H54 (cell line): ENCODE measurements around the gene P2RX1.
"Not testable (repeated sequence)": the region's sequence is repeated elsewhere in the genome, so short reads cannot be mapped to it uniquely, and the experiment has no call there.

Experiments used
- DNase-seq: peaks from one replicate; pipeline ENCODE4 v3.0.0; 2011; ENCODE audit warnings: low spot score, mixed read lengths; ENCODE audit not compliant: insufficient read length
- FAIRE-seq: peaks from 3 replicates; lab custom pipeline; 2011; peaks lifted over from hg19 to GRCh38; lab: Jason Lieb, UNC
- POLR2A ChIP-seq: IDR thresholded peaks from 2 replicates; pipeline ENCODE4 v1.6.1; 2011; ENCODE audit warnings: low read depth, mild to moderate bottlenecking, low read length

The P2RX1 gene

GRCh38 chr17:3957735-3958599, 41.7 kb upstream of the P2RX1 start:
- FAIRE-seq (no peak), DNase-seq (no peak)
- TF ChIP-seq POLR2A = no peak

- TF ChIP-seq POLR2A = no peak
- DNase-seq (no peak), FAIRE-seq (no peak)
Observed at GRCh38 chr17:3956983-3957382, 40.7 kb upstream of the P2RX1 start.

- DNase-seq (no peak), FAIRE-seq (no peak)
- TF ChIP-seq POLR2A = no peak
Observed at GRCh38 chr17:3956327-3956957, 40.2 kb upstream of the P2RX1 start.

GRCh38 chr17:3955673-3955988, 39.4 kb upstream of the P2RX1 start:
- DNase-seq (no peak), FAIRE-seq (no peak)
- TF ChIP-seq POLR2A = no peak

- DNase-seq = no peak
- FAIRE-seq = no peak
- TF ChIP-seq POLR2A = no peak
Observed at GRCh38 chr17:3954976-3955672, 38.9 kb upstream of the P2RX1 start.

GRCh38 chr17:3954086-3954485, 37.8 kb upstream of the P2RX1 start:
- DNase-seq = no peak
- FAIRE-seq = no peak
- TF ChIP-seq POLR2A = no peak

GRCh38 chr17:3953542-3953941, 37.3 kb upstream of the P2RX1 start:
- FAIRE-seq (no peak), DNase-seq (no peak)
- no peak for TF ChIP-seq POLR2A

- FAIRE-seq (no peak), DNase-seq (no peak)
- no peak for TF ChIP-seq POLR2A
Observed at GRCh38 chr17:3952186-3952585, 35.9 kb upstream of the P2RX1 start.

- TF ChIP-seq POLR2A = no peak
- no peak for FAIRE-seq
- DNase-seq = no peak
Observed at GRCh38 chr17:3951420-3951819, 35.2 kb upstream of the P2RX1 start.

- TF ChIP-seq POLR2A = no peak
- FAIRE-seq (no peak), DNase-seq (no peak)
Observed at GRCh38 chr17:3951003-3951402, 34.7 kb upstream of the P2RX1 start.

- no peak for DNase-seq
- no peak for TF ChIP-seq POLR2A
Observed at GRCh38 chr17:3950584-3950983, 34.3 kb upstream of the P2RX1 start.

GRCh38 chr17:3949418-3949817, 33.2 kb upstream of the P2RX1 start:
- TF ChIP-seq POLR2A = no peak
- DNase-seq = no peak
- no peak for FAIRE-seq

More at GRCh38 chr17:3950584-3950983, 34.3 kb upstream of the P2RX1 start:
- FAIRE-seq = no peak

GRCh38 chr17:3948551-3948950, 32.3 kb upstream of the P2RX1 start:
- not testable (repeated sequence) for FAIRE-seq, DNase-seq

- FAIRE-seq = no peak
- no peak for TF ChIP-seq POLR2A
- DNase-seq = no peak
Observed at GRCh38 chr17:3947318-3947810, 31.1 kb upstream of the P2RX1 start.
